K562 treated with DMSO at 1 percent for 24 hours (cell line): ENCODE measurements around the gene PRPF39. TPM values are rescaled to one million over a fixed set of nuclear protein-coding genes. Genes with fewer than 3 reads are reported as not detected.

Experiments used
- total RNA-seq: library from RNA; unstranded; fragments of 300-600 nt; gene quantifications from 2 replicates; pipeline ENCODE4 v1.2.3, GENCODE V29; 2022; ENCODE audit warnings: low read depth; ENCODE audit not compliant: insufficient read depth

PRPF39 gene, protein sequence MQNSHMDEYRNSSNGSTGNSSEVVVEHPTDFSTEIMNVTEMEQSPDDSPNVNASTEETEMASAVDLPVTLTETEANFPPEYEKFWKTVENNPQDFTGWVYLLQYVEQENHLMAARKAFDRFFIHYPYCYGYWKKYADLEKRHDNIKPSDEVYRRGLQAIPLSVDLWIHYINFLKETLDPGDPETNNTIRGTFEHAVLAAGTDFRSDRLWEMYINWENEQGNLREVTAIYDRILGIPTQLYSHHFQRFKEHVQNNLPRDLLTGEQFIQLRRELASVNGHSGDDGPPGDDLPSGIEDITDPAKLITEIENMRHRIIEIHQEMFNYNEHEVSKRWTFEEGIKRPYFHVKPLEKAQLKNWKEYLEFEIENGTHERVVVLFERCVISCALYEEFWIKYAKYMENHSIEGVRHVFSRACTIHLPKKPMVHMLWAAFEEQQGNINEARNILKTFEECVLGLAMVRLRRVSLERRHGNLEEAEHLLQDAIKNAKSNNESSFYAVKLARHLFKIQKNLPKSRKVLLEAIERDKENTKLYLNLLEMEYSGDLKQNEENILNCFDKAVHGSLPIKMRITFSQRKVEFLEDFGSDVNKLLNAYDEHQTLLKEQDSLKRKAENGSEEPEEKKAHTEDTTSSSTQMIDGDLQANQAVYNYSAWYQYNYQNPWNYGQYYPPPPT
- total RNA-seq = 4.6 and 5.7 TPM in 2 replicates

DNA sequence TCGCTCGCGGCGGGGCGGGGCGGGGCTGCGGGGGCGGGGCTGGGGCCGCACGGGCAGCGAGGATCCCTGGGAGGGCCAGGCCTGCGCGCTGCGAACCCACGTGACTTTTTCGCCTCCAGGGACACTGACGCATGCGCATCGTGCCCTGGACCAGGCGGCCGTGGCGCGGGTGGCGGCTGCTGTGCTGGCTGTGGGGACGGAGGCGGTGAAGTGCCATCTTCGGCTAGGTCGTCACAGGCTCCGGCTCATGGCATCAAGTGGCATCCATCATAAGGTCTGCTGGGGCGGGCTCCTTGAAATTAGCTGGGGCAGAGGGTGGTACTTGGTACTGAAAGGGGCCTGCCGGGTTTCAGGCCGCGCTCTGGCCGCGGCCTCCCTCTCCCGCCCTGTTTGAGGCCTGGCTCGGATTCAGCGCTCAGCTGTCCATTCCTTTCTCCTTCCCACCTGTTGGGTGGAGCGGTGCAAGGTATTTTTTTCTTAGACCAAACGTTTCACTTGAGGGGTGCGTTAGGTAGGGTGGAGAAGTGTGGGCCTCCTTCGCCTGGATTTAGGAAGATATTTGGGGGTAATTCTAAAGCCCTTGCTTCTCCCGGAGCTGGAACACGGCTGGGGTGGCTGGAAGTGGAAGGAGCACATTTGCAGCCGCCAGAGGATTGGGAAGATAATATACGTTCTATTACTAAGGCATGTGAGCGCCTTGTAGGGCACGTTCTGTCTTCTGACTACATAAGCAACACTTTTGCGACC, at the start of gene PRPF39:
TSS of gene PRPF39 (plus strand) at position 141 of the 747 bp plus-strand sequence. CDS start 11,124 bp downstream, outside the sequence.

DNA sequence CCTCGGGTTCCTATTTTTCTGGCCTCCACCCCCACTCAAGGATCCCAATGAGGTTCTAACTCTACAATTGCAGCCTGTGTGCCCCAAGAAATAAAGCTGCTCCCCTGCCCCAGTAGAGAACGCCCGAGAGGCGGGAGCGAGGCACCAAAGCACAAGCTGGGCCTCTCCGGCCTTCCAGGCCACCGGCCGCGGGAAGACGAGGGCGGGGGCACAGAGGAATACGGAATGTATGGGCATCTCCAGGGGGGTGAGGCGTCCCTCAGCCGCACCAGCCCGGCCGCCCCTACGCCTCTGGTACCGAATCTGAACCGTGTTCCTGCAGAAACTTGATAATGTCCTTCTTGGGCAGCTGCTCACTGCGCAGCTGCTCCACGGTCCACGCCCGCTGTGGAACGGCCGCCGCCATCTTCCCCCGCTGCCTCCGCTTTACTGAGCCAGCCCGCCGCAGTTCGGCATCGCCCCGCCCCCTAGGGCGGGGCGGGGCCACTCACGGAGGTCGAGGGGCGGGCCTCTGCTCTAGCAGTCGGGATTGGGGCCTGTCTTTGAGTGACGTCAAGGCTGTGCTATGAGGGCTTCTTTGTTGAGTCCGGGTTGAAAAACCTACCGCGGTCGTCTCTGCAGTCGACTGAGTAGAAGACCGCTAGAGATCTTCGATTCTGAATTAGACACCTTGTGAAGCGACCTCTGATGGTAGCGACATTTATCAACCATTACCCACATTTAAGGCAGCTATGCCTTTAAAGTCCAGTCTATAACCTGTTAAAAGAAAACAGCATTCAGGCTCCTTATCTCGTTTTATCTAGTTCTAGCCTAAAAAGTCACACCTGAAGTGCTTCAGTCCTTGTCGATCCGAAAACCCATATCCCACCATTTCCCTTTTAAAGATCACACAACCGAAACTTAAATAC, 50.4 kb downstream of the PRPF39 start, which contains the start of gene FKBP3:
TSS of gene FKBP3 (minus strand) at position 431 of the 908 bp plus-strand sequence. CDS start at position 406, 25 bp downstream.

DNA sequence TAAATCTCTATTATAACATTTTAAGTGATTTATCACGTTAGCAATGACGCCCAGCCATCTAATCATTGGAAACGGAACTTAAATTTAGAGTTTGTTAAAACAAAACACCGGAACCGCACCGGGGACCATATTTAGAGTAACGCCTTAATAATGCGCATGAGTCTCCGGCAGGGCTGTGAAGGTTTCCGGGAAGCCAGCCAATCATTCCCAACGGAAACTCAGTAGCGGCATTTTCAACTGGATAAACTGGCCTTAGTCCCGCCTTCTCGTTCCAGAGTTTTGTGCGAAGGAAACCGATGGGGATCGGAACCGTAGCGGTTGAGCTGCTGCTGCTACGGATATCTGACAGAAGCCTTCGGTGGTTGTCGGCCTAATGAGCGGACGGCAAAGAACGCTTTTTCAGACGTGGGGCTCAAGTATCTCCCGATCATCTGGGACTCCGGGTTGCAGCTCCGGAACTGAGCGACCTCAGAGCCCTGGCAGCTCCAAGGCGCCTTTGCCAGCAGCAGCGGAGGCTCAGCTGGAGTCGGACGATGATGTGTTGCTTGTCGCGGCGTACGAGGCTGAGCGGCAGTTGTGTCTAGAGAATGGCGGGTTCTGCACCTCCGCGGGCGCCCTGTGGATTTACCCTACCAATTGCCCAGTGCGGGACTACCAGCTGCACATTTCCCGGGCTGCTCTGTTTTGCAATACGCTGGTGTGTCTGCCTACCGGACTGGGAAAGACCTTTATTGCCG, 51.9 kb downstream of the PRPF39 start, which contains the start of gene FANCM:
TSS of gene FANCM (plus strand) at position 272 of the 737 bp plus-strand sequence. CDS start at position 374, 102 bp downstream.

Other genes starting within 250 kb of the PRPF39 start
- 1.8 and 3.3 TPM in 2 replicates for gene KLHL28, start 122.2 kb upstream of the PRPF39 start, total RNA-seq
- gene TOGARAM1, start 121.9 kb upstream of the PRPF39 start, total RNA-seq = 1.3 and 1.4 TPM in 2 replicates
- gene FKBP3, start 50.4 kb downstream of the PRPF39 start, total RNA-seq = 50.4 and 67.7 TPM in 2 replicates
- 4.1 and 4.3 TPM in 2 replicates for gene FANCM, start 51.8 kb downstream of the PRPF39 start, total RNA-seq
- 7.5 and 7.7 TPM in 2 replicates for gene MIS18BP1, start 169.1 kb downstream of the PRPF39 start, total RNA-seq